Iris pigment epithelial cell (primary cell): ENCODE data around the gene GPR39.
A peak's percentile ranks its signal among the peaks of the same experiment; 100 is the strongest.

ENCODE experiments used
- DNase-seq: peaks from one replicate; pipeline ENCODE4 v3.0.0-alpha.2; 2011; ENCODE audit warnings: low read depth

GPR39 gene

GRCh38 chr2:132642415-132642814, 225.8 kb downstream of the GPR39 start:
- no peak for DNase-seq

- no peak for DNase-seq
Measured at GRCh38 chr2:132645176-132645575, 228.6 kb downstream of the GPR39 start.

- DNase-seq = no peak
Measured at GRCh38 chr2:132645722-132646539, 229.3 kb downstream of the GPR39 start.

GRCh38 chr2:132646540-132647108, 230.0 kb downstream of the GPR39 start:
- no peak for DNase-seq

GRCh38 chr2:132651115-132652045, 234.8 kb downstream of the GPR39 start:
- DNase-seq = peak; percentile 70

- no peak for DNase-seq
Measured at GRCh38 chr2:132652474-132652873, 235.9 kb downstream of the GPR39 start.

- no peak for DNase-seq
Measured at GRCh38 chr2:132654335-132654734, 237.7 kb downstream of the GPR39 start.

GRCh38 chr2:132654968-132655367, 238.4 kb downstream of the GPR39 start:
- no peak for DNase-seq

GRCh38 chr2:132656266-132656975, 239.8 kb downstream of the GPR39 start:
- no peak for DNase-seq

- DNase-seq = no peak
Measured at GRCh38 chr2:132659331-132659730, 242.7 kb downstream of the GPR39 start.

GRCh38 chr2:132662732-132663131, 246.1 kb downstream of the GPR39 start:
- peak; percentile 23 for DNase-seq

- peak; percentile 24 for DNase-seq
Measured at GRCh38 chr2:132664096-132664495, 247.5 kb downstream of the GPR39 start.

- no peak for DNase-seq
Measured at GRCh38 chr2:132665401-132666140, 249.0 kb downstream of the GPR39 start.

GRCh38 chr2:132667706-132668105, 251.1 kb downstream of the GPR39 start:
- DNase-seq = no peak

GRCh38 chr2:132668189-132668823, 251.7 kb downstream of the GPR39 start:
- DNase-seq = peak; percentile 9

GRCh38 chr2:132668987-132669907, 252.6 kb downstream of the GPR39 start:
- DNase-seq = peak; percentile 24

GRCh38 chr2:132669908-132670495, 253.4 kb downstream of the GPR39 start, which contains the start of gene LYPD1:
Gene LYPD1 (minus strand): TSS chr2:132670205. CDS start chr2:132669932, 273 bp downstream.
- peak; percentile 12 for DNase-seq

GRCh38 chr2:132670496-132671150, 254.0 kb downstream of the GPR39 start:
- DNase-seq = peak; percentile 24
